ENCODE data around the gene FOXF2. TPM values are rescaled to one million over a fixed set of nuclear protein-coding genes. Genes with fewer than 3 reads are reported as not detected.
A peak's percentile ranks its signal among the peaks of the same experiment; 100 is the strongest.

FOXF2 gene
- total RNA-seq, result not detected in 2 replicates
- long read RNA-seq, result 0 reads

DNA sequence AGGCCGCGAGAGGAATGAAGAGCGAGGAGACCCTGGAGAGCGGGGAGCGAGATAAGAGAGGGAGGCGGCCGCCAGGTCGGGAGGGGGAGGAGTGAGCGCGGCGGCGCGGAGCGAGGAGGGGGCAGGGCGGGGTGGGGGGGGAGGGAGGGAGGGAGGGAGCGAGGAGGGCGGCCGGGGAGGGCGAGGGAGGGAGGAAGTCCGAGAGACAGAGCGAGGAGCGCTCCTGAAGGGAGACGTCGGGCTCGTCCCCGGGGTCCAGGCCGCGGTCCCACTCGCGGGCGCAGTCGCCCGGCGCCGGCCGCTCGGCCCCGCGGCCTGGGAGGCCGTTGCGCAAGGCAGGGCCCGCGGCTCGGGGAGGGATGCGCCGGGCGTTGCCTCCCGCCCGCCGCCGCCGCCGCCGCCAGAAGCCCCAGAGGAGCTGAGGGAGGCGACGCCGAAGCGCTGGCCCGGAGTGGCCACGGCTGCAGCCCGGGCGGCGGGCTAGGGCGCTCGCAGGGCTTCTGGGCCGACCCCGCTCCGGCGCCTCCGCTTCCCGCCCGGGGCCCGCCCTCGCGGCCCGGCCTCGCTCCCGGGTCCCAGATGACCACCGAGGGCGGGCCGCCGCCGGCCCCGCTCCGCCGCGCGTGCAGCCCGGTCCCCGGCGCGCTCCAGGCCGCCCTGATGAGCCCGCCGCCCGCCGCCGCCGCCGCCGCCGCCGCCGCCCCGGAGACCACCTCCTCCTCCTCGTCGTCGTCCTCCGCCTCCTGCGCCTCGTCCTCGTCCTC is at the start of gene FOXF2:
Gene FOXF2 (plus strand): TSS at position 208 of the 764 bp plus-strand sequence. CDS start 372 bp downstream, at position 580.
- Mint-ChIP-seq H3K9me3 (no peaks in the 10 kb centered on the region), H3K27ac (ENCODE audit: unreplicated experiment) (no peak within 1 kb of the TSS), H3K36me3 (ENCODE audit: low read depth) (no peaks in the 10 kb centered on the region), H3K4me3 (peak within 1 kb of the TSS; percentile 84), H3K27me3 (ENCODE audit: low read depth) (peaks cover 91% of the 10 kb centered on the region), H3K4me1 (peaks cover 3% of the 10 kb centered on the region)
- DNase-seq (ENCODE audit: low read depth, low spot score), result no peak
- TF ChIP-seq, protein P1, sequence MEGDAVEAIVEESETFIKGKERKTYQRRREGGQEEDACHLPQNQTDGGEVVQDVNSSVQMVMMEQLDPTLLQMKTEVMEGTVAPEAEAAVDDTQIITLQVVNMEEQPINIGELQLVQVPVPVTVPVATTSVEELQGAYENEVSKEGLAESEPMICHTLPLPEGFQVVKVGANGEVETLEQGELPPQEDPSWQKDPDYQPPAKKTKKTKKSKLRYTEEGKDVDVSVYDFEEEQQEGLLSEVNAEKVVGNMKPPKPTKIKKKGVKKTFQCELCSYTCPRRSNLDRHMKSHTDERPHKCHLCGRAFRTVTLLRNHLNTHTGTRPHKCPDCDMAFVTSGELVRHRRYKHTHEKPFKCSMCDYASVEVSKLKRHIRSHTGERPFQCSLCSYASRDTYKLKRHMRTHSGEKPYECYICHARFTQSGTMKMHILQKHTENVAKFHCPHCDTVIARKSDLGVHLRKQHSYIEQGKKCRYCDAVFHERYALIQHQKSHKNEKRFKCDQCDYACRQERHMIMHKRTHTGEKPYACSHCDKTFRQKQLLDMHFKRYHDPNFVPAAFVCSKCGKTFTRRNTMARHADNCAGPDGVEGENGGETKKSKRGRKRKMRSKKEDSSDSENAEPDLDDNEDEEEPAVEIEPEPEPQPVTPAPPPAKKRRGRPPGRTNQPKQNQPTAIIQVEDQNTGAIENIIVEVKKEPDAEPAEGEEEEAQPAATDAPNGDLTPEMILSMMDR (conservative IDR thresholded peaks at IDR 0.05), result no peak

- Mint-ChIP-seq H3K36me3 (ENCODE audit: low read depth) (peaks cover under 1% of the 10 kb centered on the region), H3K9me3 (peaks cover 16% of the 10 kb centered on the region), H3K4me1 (peaks cover 6% of the 10 kb centered on the region), H3K27ac (ENCODE audit: unreplicated experiment) (no peak overlapping the region), H3K4me3 (no peak overlapping the region), H3K27me3 (ENCODE audit: low read depth) (peaks cover 42% of the 10 kb centered on the region)
- DNase-seq (ENCODE audit: low read depth, low spot score), result no peak
- TF ChIP-seq, protein P1 (conservative IDR thresholded peaks at IDR 0.05), result no peak
Observed at GRCh38 chr6:1346101-1346500, 43.3 kb upstream of the FOXF2 start.

GRCh38 chr6:1346558-1347091 is 42.8 kb upstream of the FOXF2 start:
- Mint-ChIP-seq H3K27ac (ENCODE audit: unreplicated experiment) (no peak overlapping the region), H3K36me3 (ENCODE audit: low read depth) (peaks cover 4% of the 10 kb centered on the region), H3K4me1 (peaks cover 6% of the 10 kb centered on the region), H3K9me3 (peaks cover 21% of the 10 kb centered on the region), H3K27me3 (ENCODE audit: low read depth) (peaks cover 37% of the 10 kb centered on the region), H3K4me3 (no peak overlapping the region)
- no peak for DNase-seq (ENCODE audit: low read depth, low spot score)
- TF ChIP-seq, protein P1 (conservative IDR thresholded peaks at IDR 0.05), result no peak

GRCh38 chr6:1347161-1347560 is 42.2 kb upstream of the FOXF2 start:
- TF ChIP-seq, protein P1 (conservative IDR thresholded peaks at IDR 0.05), result no peak
- Mint-ChIP-seq H3K27ac (ENCODE audit: unreplicated experiment) (no peak overlapping the region), H3K4me3 (no peak overlapping the region), H3K36me3 (ENCODE audit: low read depth) (peaks cover 7% of the 10 kb centered on the region), H3K4me1 (peaks cover 6% of the 10 kb centered on the region), H3K27me3 (ENCODE audit: low read depth) (peaks cover 33% of the 10 kb centered on the region), H3K9me3 (peaks cover 23% of the 10 kb centered on the region)
- no peak for DNase-seq (ENCODE audit: low read depth, low spot score)

DNA sequence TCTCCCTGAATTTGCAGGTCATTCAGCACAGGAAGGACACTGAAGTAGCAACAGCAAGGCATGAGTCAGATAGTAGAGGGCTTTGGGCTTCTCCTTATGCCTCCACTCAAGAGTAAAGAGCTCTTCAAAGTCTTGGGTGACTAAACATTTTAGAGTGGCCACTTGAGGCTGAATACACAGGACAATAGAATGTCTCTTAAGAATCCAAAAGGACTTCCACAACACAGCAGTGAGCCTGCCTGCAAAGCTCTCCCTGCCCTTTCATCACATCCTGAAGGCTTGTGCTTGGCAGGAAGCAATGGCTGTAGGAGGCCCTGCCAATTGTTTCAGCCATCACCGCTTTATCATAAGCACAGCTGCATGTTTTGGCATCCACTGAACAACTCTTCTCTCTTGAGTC is 40.7 kb upstream of the FOXF2 start:
- DNase-seq (ENCODE audit: low read depth, low spot score), result no peak
- Mint-ChIP-seq H3K27me3 (ENCODE audit: low read depth) (peaks cover 32% of the 10 kb centered on the region), H3K4me3 (no peak overlapping the region), H3K9me3 (peaks cover 28% of the 10 kb centered on the region), H3K36me3 (ENCODE audit: low read depth) (peaks cover 7% of the 10 kb centered on the region), H3K27ac (ENCODE audit: unreplicated experiment) (no peak overlapping the region), H3K4me1 (peaks cover 6% of the 10 kb centered on the region)
- TF ChIP-seq, protein P1 (conservative IDR thresholded peaks at IDR 0.05), result no peak

All from neural crest cell (in vitro differentiated cells).